Aorta (tissue), 5 donors: ENCODE measurements around the gene FYB1. TPM values are rescaled to one million over a fixed set of nuclear protein-coding genes. Genes with fewer than 3 reads are reported as not detected.

Experiments
- ATAC-seq: fragments of 200-7000 bp; cut with Tn5 transposase; one replicate; pipeline ENCODE4 v1.9.1; 2022; ENCODE audit warnings: moderate library complexity; ENCODE audit not compliant: low FRiP score
- DNase-seq, 2 donors: peaks; one replicate each; pipeline ENCODE4 v3.0.0-alpha.2; 2020
- H3K27ac ChIP-seq, 2 donors: one replicate each; pipeline ENCODE4 v1.5.1; 2013; ENCODE audit warnings: low read length in 2 of 2, mild to moderate bottlenecking in 2 of 2, moderate library complexity in 2 of 2, control low read depth in 1 of 2, inconsistent platforms in 1 of 2, low read depth in 1 of 2
- H3K27me3 ChIP-seq, 2 donors: one replicate each; pipeline ENCODE4 v1.6.1; 2013; ENCODE audit warnings: control low read depth in 1 of 2, low read length in 1 of 2, mild to moderate bottlenecking in 1 of 2, moderate library complexity in 1 of 2; ENCODE audit not compliant: insufficient read depth in 2 of 2, control insufficient read depth in 1 of 2
- H3K36me3 ChIP-seq, 2 donors: one replicate each; pipeline ENCODE4 v1.6.1; 2013; ENCODE audit warnings: control low read depth in 1 of 2, low read length in 1 of 2, mild to moderate bottlenecking in 1 of 2; ENCODE audit not compliant: insufficient read depth in 2 of 2, control insufficient read depth in 1 of 2
- H3K4me1 ChIP-seq, 2 donors: one replicate each; pipeline ENCODE4 v1.6.1; 2013; ENCODE audit warnings: low read length in 2 of 2, control low read depth in 1 of 2, mild to moderate bottlenecking in 1 of 2, moderate library complexity in 1 of 2; ENCODE audit not compliant: insufficient read depth in 2 of 2, control insufficient read depth in 1 of 2
- H3K4me3 ChIP-seq, 2 donors: one replicate each; pipeline ENCODE4 v1.5.1; 2013; ENCODE audit warnings: low read length in 2 of 2, control low read depth in 1 of 2, mild to moderate bottlenecking in 1 of 2
- H3K9me3 ChIP-seq: one replicate; pipeline ENCODE4 v1.6.1; 2013; ENCODE audit warnings: mild to moderate bottlenecking, low read length; ENCODE audit not compliant: control insufficient read depth
- WGBS, 2 donors: extraction: QIAGEN DNeasy Blood & Tissue Kit; methylation state at CpG; one replicate each; pipeline ENCODE4 v1.1.7; 2013; 5-methylcytosine and 5-hydroxymethylcytosine counted together
- intact Hi-C, 2 donors: fragments of 100-400 bp; cut with DNase I; formaldehyde crosslinking; loops; one replicate each; pipeline versions ENCODE4 v1.14.2 to v1.15.0; 2022
- polyA plus RNA-seq, 2 donors: library from polyadenylated mRNA; stranded (reverse); fragments of 200-250 nt; gene quantifications; one replicate each; pipeline ENCODE4 v1.2.3, GENCODE V29; 2013
- total RNA-seq, 2 donors: library from RNA; stranded (reverse); fragmentation: NEBNext Ultra II Directional; extraction: Animal tissue kit (Norgen Biotek cat#: 25700); gene quantifications; one replicate each; pipeline ENCODE4 v1.2.1, GENCODE V29; 2021
- donor health status: healthy with polysubstance abuse.
- donor health status: Bipolar disorder and iron deficiency.
- donor health status: DM: no; HTN: no; CAD: no.
- donor health status: DM: no; HTN: no; CAD: no.
- donor health status: DM: yes; HTN: yes; CAD: no.

The FYB1 gene
- total and polyA plus RNA-seq, 4 donors = 0.87 to 45.8 (median 13.3) TPM

- no peaks in the 10 kb centered on the region for H3K27me3 ChIP-seq
- intact Hi-C loops = no loop called here
- H3K4me3 ChIP-seq = no peak overlapping the region
- ATAC-seq (no peak), DNase-seq (no peak)
- 24 to 26% methylated on average over 4 of the region's 4 CpGs for WGBS, 2 donors
- H3K27ac ChIP-seq = no peak overlapping the region
- H3K36me3 ChIP-seq = no peaks in the 10 kb centered on the region
- H3K9me3 ChIP-seq = no peaks in the 10 kb centered on the region
- H3K4me1 ChIP-seq = peaks cover 0 to 3% of the 10 kb centered on the region in 2 donors
Observed at GRCh38 chr5:39092581-39093351, 126.6 kb downstream of the FYB1 start.

- no peak for ATAC-seq
- Histone ChIP-seq H3K9me3 (no peaks in the 10 kb centered on the region), H3K27me3 (no peaks in the 10 kb centered on the region), H3K36me3 (no peaks in the 10 kb centered on the region), H3K4me1 (peaks cover 0 to 3% of the 10 kb centered on the region in 2 donors), H3K4me3 (no peak overlapping the region), H3K27ac (no peak overlapping the region)
- intact Hi-C loops = no loop called here
- no peak for DNase-seq
- WGBS, 2 donors = 71 to 77% methylated on average over 7 of the region's 7 CpGs
Observed at GRCh38 chr5:39091940-39092580, 127.3 kb downstream of the FYB1 start.

GRCh38 chr5:39083968-39084367 is 135.4 kb downstream of the FYB1 start:
- Histone ChIP-seq H3K36me3 (no peaks in the 10 kb centered on the region), H3K4me3 (no peak overlapping the region), H3K27ac (no peak overlapping the region), H3K9me3 (no peaks in the 10 kb centered on the region), H3K4me1 (no peaks in the 10 kb centered on the region), H3K27me3 (no peaks in the 10 kb centered on the region)
- DNase-seq = no peak
- ATAC-seq = no peak
- intact Hi-C loops = loop anchor here in 1 of 2 donors (5.0 kb wide), 2 partner anchors 77 to 92 kb away; no protein-coding TSS in a partner anchor
- 62 to 82% methylated on average over 1 of the region's 1 CpG for WGBS, 2 donors

- 90 to 96% methylated on average over 3 of the region's 3 CpGs for WGBS, 2 donors
Observed at GRCh38 chr5:39082995-39083394, 136.4 kb downstream of the FYB1 start.

GRCh38 chr5:39080597-39081204 is 138.7 kb downstream of the FYB1 start:
- H3K4me1 ChIP-seq = no peaks in the 10 kb centered on the region
- H3K4me3 ChIP-seq = no peak overlapping the region
- DNase-seq (peak in 1 of 2 donors; percentile 64), ATAC-seq (peak; percentile 89)
- no peaks in the 10 kb centered on the region for H3K36me3 ChIP-seq
- WGBS, 2 donors = 4% methylated on average over 3 of the region's 3 CpGs
- H3K27ac ChIP-seq = no peak overlapping the region
- H3K9me3 ChIP-seq = no peaks in the 10 kb centered on the region
- H3K27me3 ChIP-seq = no peaks in the 10 kb centered on the region
- intact Hi-C loops = loop anchor here in 1 of 2 donors (5.0 kb wide), 2 partner anchors 73 to 88 kb away; no protein-coding TSS in a partner anchor

More at GRCh38 chr5:39082995-39083394, 136.4 kb downstream of the FYB1 start:
- Histone ChIP-seq H3K4me3 (no peak overlapping the region), H3K27ac (no peak overlapping the region), H3K27me3 (no peaks in the 10 kb centered on the region), H3K9me3 (no peaks in the 10 kb centered on the region), H3K36me3 (no peaks in the 10 kb centered on the region), H3K4me1 (no peaks in the 10 kb centered on the region)
- no peak for ATAC-seq
- DNase-seq = no peak
- intact Hi-C loops = loop anchor here in 1 of 2 donors (5.0 kb wide), 2 partner anchors 76 to 91 kb away; no protein-coding TSS in a partner anchor

GRCh38 chr5:39080168-39080567 is 139.2 kb downstream of the FYB1 start:
- DNase-seq = no peak
- intact Hi-C loops = loop anchor here in 1 of 2 donors (5.0 kb wide), 2 partner anchors 73 to 88 kb away; no protein-coding TSS in a partner anchor
- no peaks in the 10 kb centered on the region for H3K9me3 ChIP-seq
- no peak overlapping the region for H3K4me3 ChIP-seq
- no peak overlapping the region for H3K27ac ChIP-seq
- no peaks in the 10 kb centered on the region for H3K27me3 ChIP-seq
- no peak for ATAC-seq
- 49 to 52% methylated on average over 2 of the region's 2 CpGs for WGBS, 2 donors
- no peaks in the 10 kb centered on the region for H3K4me1 ChIP-seq
- no peaks in the 10 kb centered on the region for H3K36me3 ChIP-seq

- 78 to 90% methylated on average over 2 of the region's 2 CpGs for WGBS, 2 donors
- H3K4me1 ChIP-seq = no peaks in the 10 kb centered on the region
- H3K36me3 ChIP-seq = no peaks in the 10 kb centered on the region
- H3K27me3 ChIP-seq = no peaks in the 10 kb centered on the region
- intact Hi-C loops = loop anchor here in 1 of 2 donors (5.0 kb wide), 1 partner anchor 72 kb away; no protein-coding TSS in a partner anchor
- no peak overlapping the region for H3K27ac ChIP-seq
- H3K4me3 ChIP-seq = no peak overlapping the region
- no peak for DNase-seq
- ATAC-seq = no peak
- no peaks in the 10 kb centered on the region for H3K9me3 ChIP-seq
Observed at GRCh38 chr5:39079147-39079546, 140.2 kb downstream of the FYB1 start.

GRCh38 chr5:39076757-39077728 is 142.3 kb downstream of the FYB1 start:
- ATAC-seq = no peak
- H3K4me1 ChIP-seq = no peaks in the 10 kb centered on the region
- no peaks in the 10 kb centered on the region for H3K9me3 ChIP-seq
- DNase-seq = no peak
- no peaks in the 10 kb centered on the region for H3K36me3 ChIP-seq
- H3K27ac ChIP-seq = no peak overlapping the region
- no peak overlapping the region for H3K4me3 ChIP-seq
- intact Hi-C loops = loop anchor here in 1 of 2 donors (5.0 kb wide), 1 partner anchor 70 kb away; no protein-coding TSS in a partner anchor
- WGBS, 2 donors = 65 to 74% methylated on average over 6 of the region's 6 CpGs
- H3K27me3 ChIP-seq = no peaks in the 10 kb centered on the region
